ENCODE measurements around the gene ACOT11.
"Not testable (repeated sequence)": the region's sequence is repeated elsewhere in the genome, so short reads cannot be mapped to it uniquely, and the experiment has no call there.

Gene ACOT11

GRCh38 chr1:54608566-54609230 is 60.7 kb downstream of the ACOT11 start:
- no peak for DNase-seq (ENCODE audit: low spot score)

- no peak for DNase-seq (ENCODE audit: low spot score)
Observed at GRCh38 chr1:54609301-54609921, 61.4 kb downstream of the ACOT11 start.

GRCh38 chr1:54610048-54610447 is 62.0 kb downstream of the ACOT11 start:
- no peak for DNase-seq (ENCODE audit: low spot score)

GRCh38 chr1:54610601-54611580 is 62.9 kb downstream of the ACOT11 start:
- no peak for DNase-seq (ENCODE audit: low spot score)

- DNase-seq (ENCODE audit: low spot score): no peak
Observed at GRCh38 chr1:54611621-54612020, 63.6 kb downstream of the ACOT11 start.

GRCh38 chr1:54614024-54614423 is 66.0 kb downstream of the ACOT11 start:
- DNase-seq (ENCODE audit: low spot score): no peak

DNA sequence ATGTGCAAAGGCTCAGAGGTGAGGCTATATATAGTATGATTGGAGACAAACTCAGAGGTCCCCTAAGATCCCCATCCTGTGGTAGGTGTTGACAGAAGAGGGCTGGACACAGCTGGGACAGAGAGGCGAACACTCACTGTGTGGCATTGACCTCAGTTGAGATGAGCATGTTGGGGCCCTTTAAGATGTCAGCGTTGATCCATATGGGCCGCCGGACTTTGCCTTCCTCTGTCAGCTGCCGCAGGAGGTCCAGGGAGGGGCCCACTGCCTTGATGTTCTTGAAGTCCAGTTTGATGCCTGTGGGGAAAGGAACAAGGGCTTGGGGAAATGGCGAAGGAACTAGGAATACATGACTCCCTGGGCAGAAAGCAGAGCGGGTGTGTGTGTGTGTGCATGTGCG is 66.5 kb downstream of the ACOT11 start:
- no peak for DNase-seq (ENCODE audit: low spot score)

DNA sequence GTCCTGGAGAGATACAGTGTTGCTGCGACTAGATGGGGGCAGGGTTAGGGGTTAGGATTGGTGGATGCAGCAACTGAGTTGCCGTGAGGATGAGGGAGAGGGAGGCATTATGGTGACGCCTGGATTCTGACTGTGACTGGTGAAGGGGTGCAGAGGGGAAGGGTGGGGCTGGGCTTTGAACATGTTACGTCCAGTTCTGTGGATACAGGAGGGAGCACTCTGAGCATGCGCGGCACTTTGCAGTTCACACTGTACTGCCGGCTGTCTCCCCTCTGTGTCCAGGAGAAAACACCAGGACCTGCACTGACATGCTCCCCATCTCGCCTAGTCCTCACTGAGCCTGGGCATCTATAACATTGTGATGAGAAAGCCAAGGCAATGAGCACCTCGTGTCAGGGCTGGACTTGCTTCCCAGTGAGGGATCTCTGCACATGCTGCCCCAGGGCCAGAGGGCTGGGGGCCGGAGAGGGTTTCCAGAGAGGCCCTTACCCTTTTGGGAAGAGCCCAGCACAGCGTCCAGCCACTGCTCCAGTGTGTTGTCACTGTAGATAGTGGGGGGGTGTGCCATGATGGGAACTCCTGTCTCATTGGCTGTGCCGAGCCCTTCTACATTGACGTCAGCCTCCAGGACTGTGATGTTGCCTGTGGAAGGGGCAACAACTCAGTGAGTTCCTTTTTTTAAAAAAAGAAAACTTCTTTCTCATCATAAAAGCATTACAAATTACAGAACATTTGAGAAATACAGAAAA is 67.7 kb downstream of the ACOT11 start:
- DNase-seq (ENCODE audit: low spot score): no peak

GRCh38 chr1:54619749-54620148 is 71.7 kb downstream of the ACOT11 start:
- DNase-seq (ENCODE audit: low spot score): no peak

GRCh38 chr1:54623216-54624007 is 75.4 kb downstream of the ACOT11 start, which contains the start of gene FAM151A:
FAM151A (minus strand) TSS chr1:54623525; CDS start chr1:54623395, 130 bp downstream.
- DNase-seq (ENCODE audit: low spot score): no peak

DNA sequence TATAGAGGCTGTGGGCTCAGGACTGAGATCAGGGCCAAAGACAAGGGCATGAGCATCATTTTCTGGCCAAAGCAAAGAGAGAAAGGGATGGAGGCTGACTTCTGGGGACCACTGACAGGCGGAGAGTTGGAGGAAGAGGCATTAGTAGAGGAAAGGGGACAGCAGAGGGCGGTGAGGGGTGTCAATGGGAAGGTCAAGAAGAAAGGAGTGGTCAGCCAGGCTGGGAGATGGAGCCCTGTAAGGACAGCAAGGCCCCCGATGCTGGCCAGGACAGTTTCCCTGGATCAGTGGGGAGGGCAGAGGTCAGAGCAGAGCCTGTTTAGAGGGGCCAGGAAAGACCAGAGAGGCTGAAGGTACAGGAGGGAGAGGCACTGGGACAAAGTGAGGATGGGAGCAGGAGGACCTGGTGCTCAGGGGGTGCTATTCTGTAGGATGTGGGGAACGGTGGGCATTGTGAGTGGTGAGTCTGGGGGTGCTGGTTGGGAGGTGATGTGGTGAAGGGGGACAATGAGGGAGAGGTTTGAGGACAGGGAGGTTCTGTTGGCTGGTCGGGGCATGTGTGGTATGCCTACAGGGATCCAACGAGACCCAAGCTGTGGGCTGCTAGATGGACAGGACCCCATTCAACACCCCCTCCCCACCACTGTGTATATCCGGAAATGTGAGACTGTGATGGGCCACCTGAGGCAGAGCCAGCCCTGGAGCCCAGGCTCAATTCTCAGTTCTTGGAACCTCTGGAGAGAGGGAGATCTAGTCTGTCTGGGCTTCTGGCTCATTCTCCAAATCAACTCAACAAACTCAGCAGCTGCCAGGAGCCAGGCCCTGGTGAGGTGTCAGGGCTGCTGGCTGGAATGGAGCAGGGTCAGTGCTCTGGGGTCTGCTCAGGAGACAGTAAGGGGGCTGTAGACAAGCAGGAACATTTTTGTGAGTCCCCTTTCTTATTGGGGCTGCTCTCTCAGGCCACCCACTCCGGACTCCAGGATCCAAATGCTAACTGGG is 76.7 kb downstream of the ACOT11 start:
- DNase-seq (ENCODE audit: low spot score): no peak

- no peak for DNase-seq (ENCODE audit: low spot score)
Observed at GRCh38 chr1:54627196-54627595, 79.2 kb downstream of the ACOT11 start.

GRCh38 chr1:54635804-54636203 is 87.8 kb downstream of the ACOT11 start:
- DNase-seq (ENCODE audit: low spot score): not testable (repeated sequence)

GRCh38 chr1:54636461-54637446 is 88.7 kb downstream of the ACOT11 start:
- DNase-seq (ENCODE audit: low spot score): not testable (repeated sequence)

DNA sequence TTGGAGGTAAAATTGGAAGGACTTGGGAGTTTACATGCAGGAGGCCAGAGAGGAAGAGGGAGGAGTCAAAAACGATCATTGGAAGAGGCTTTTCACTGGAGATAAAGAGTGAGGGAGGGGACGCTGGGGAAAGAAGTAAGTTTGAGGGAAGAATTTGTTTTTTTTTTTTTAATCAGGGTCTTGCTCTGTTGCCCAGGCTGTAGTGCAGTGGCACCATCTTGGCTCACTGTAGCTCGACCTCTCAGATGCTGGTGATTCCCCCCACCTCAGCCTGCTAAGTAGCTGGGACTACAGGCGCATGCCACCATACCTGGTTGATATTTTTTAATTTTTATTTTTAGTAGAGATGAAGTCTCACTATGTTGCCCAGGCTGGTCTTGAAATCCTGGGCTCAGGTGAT is 92.3 kb downstream of the ACOT11 start:
- DNase-seq (ENCODE audit: low spot score): no peak

DNA sequence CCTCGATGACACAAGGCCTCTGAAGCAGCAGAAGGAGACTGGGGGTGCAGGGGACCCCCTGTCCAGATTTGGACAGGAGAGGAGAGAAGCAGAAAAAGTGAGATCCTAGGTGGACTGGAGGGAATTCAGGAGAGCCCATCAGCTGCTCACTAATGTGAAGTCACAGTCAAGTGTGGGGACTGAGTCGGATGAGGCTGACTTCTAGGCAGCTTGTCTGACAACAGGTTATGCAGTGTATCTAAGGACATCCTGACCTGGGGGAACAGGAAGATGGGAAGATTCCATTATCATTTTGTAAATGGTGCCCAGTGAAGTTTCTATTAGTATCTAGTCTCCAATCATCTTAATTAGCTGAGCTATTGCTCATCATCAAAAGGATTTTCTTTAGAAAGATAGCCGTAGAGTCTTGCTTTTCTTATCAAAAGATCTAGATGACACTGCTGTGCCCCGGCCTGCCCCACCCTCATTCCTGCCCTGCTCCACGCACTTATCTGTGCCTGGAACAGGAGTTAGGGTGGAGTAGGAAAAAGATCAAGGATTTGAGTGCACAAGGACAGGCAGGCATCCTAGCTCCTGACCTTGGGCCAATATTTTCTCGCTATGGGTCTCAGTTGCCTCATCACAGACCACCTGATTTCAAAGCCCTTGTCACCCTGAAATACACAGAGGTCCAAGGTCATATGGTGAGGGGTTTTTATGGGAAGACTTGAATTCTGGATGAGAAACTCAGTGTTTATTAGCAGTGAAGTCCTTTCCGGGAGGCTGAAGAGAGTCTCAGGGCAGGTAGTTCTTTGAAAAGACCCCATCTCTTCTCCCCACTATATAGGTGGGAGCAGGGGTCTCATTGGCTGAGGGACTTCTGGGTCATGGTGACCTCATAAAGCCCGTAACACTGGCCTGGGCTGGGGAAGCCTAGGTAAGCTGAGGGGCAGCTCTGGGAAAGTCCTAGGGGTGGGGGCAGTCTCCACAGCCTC is 93.1 kb downstream of the ACOT11 start, which contains the start of gene MROH7:
Gene MROH7, plus strand, starts transcription at position 924 of the 974 bp plus-strand sequence. CDS start 11,141 bp downstream, outside the sequence.
- no peak for DNase-seq (ENCODE audit: low spot score)

GRCh38 chr1:54643736-54644135 is 95.7 kb downstream of the ACOT11 start:
- DNase-seq (ENCODE audit: low spot score): no peak
